Anterior cingulate cortex (tissue), 58 donors: Measurements from ENCODE around the gene RBM15B.

ENCODE experiments used
- DNase-seq, 58 donors: peaks; one replicate each; lab custom pipeline; 2025; lab: John Stamatoyannopoulos, UW

RBM15B gene

DNA sequence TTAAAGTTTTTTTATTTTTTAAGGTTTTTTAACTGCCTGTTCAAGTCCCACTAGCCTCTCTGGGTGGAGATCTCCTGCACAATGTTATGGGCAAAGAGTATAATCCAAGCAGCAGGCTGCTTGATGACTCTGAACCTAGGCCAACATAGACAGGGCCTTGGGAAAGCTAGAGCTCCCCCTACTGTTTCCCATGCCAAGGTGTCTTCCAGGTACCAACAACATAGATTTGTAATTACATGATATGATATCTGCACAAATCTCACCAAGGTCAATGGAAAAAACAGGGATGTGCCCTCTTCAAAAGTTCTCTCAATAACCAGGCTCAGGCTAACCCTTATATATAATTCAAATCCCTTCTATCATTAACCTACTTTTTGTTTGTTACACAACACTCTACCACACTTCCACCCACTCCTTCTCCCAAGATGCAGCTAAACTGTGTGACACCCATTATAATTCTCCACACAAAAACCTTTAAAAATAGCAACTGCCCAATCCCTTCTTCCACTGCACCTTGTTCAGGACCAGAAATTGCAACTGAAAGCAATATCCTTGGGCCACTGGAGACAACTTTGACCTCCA is 43.8 kb downstream of the RBM15B start:
- DNase-seq: peak in 4 of 58 donors; percentile 0 to 27 (median 8)

GRCh38 chr3:51436998-51437639 is 46.0 kb downstream of the RBM15B start:
- no peak for DNase-seq

DNA sequence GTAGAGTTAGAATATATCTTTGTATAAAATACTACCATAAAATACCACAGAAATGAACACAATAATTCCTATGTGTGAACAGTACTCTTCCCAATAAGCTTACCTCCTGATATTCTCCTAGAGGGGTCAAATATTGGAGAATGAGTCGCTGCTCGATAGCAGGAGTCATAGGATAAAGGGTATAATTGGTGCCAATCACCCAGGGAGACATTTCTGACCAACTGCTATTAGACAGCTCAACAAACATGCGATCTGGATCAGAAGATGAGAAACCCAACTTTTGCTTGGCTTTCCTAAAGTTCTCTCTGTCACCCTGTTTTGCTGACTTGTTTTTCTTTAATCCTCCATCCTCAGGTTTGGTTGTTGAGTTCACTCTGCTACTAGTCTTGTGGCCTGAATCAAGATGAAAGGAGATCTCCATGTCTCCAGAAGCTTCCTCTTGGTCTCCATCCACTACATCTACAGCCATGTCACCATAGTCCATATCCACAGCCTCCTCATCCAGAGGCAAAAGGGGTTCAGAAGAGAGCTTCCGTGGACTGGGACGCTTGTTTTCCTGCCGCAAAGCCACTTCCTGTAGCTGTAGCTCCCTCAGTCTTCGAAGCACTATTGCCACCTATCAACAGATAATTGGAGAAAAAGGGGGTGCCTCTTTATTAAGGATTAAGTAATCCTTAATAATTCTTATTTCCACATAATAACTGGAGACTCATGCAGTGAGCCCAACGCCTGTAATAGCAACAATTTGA is 50.4 kb downstream of the RBM15B start:
- no peak for DNase-seq

DNA sequence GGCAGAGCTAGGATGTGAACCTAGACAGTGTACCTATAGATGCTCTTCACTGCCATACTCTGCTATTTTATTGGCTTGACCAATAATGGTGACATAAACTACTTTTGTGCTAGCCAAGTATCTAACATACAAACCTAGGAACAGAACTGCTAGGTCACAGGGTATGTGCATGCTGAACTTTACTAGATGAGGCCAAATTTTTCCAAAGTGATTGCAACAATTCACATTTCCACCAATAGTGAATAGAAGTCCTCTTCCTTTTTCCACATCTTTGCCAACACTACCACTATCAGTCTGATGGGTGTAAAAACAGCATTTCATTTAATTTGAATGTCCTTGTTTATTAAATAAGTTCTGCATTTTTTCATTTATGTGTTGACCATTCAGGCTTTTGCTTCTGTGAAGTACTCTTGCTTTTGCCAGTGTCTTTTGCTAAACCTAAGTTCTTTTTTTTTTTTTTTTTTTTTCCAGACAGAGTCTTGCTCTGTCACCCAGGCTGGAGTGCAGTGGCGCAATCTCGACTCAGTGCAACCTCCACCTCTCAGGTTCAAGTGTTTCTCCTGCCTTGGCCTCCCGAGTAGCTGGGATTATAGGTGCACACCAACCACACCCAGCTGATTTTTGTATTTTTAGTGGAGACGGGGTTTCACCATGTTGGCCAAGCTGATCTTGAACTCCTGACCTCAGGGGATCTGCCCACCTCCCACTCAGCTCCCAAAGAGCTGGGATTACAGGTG is 54.6 kb downstream of the RBM15B start:
- DNase-seq: no peak
